ENCODE data around the gene OR10A2. TPM values are rescaled to one million over a fixed set of nuclear protein-coding genes. Genes with fewer than 3 reads are reported as not detected.

Gene OR10A2, protein sequence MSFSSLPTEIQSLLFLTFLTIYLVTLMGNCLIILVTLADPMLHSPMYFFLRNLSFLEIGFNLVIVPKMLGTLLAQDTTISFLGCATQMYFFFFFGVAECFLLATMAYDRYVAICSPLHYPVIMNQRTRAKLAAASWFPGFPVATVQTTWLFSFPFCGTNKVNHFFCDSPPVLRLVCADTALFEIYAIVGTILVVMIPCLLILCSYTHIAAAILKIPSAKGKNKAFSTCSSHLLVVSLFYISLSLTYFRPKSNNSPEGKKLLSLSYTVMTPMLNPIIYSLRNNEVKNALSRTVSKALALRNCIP
- total RNA-seq, result not detected

DNA sequence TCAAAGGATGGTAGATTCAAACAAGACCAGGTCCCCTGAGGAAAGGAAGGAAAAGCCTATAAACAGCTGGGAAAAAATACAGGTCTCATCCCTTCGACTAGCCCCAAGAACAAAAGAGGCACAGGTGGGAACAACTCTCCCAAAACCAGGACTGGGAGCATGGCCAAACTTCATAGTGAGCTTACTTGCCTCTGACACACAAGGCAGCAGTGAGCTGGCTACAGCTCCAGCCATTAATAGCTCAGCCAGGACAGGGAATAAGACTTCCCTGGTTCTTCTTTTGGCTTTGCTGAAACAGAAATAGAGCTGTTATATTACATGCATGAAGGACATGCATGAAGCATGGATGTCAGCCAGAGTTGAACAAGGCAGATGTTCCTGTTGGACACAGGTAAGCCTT, at the start of gene OR10A2:
Gene OR10A2, plus strand, starts transcription at position 97 of the 400 bp plus-strand sequence. CDS start 6,698 bp downstream, outside the sequence.
- Histone ChIP-seq H3K4me1 (ENCODE audit: control insufficient read depth in 1 of 2, low read depth in 2 of 2) (no peaks in the 10 kb centered on the region), H3K4me3 (no peak within 1 kb of the TSS), H3K9me3 (no peaks in the 10 kb centered on the region), H3K36me3 (no peaks in the 10 kb centered on the region), H3K27me3 (replicated peaks; ENCODE audit: insufficient read depth) (no peaks in the 10 kb centered on the region), H3K27ac (no peak within 1 kb of the TSS)
- TF ChIP-seq, protein P1, sequence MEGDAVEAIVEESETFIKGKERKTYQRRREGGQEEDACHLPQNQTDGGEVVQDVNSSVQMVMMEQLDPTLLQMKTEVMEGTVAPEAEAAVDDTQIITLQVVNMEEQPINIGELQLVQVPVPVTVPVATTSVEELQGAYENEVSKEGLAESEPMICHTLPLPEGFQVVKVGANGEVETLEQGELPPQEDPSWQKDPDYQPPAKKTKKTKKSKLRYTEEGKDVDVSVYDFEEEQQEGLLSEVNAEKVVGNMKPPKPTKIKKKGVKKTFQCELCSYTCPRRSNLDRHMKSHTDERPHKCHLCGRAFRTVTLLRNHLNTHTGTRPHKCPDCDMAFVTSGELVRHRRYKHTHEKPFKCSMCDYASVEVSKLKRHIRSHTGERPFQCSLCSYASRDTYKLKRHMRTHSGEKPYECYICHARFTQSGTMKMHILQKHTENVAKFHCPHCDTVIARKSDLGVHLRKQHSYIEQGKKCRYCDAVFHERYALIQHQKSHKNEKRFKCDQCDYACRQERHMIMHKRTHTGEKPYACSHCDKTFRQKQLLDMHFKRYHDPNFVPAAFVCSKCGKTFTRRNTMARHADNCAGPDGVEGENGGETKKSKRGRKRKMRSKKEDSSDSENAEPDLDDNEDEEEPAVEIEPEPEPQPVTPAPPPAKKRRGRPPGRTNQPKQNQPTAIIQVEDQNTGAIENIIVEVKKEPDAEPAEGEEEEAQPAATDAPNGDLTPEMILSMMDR (IDR thresholded peaks at IDR 0.05), result no peak
- ATAC-seq (ENCODE audit: insufficient number of reproducible peaks, low FRiP score, low read depth) (no peak), DNase-seq (ENCODE audit: low spot score) (no peak)

DNA sequence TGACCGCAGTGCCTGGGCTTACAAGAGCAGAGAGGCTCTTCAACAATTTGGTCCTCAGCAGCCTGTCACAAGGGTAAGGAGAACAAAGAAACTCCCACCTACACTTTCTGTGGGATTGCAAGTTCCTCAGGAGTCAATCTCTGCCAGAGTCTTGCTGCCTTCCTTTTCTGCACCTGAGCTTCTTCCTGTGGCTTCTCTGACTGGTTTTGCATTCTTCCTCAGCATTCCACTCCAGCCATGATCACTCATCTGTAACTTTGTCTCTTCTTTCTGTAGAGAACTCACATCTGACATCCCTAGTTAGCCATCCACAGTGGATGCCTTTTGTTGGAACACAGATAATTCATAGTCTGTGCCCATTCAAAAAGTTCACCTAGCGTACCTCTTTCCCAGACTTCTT, 49.2 kb upstream of the OR10A2 start:
- Histone ChIP-seq H3K36me3 (no peaks in the 10 kb centered on the region), H3K9me3 (no peaks in the 10 kb centered on the region), H3K27me3 (replicated peaks; ENCODE audit: insufficient read depth) (no peaks in the 10 kb centered on the region), H3K4me3 (no peak overlapping the region), H3K4me1 (ENCODE audit: control insufficient read depth in 1 of 2, low read depth in 2 of 2) (no peaks in the 10 kb centered on the region), H3K27ac (no peak overlapping the region)
- no peak for DNase-seq (ENCODE audit: low spot score)
- no peak for ATAC-seq (ENCODE audit: insufficient number of reproducible peaks, low FRiP score, low read depth)
- TF ChIP-seq, protein P1 (IDR thresholded peaks at IDR 0.05), result no peak

DNA sequence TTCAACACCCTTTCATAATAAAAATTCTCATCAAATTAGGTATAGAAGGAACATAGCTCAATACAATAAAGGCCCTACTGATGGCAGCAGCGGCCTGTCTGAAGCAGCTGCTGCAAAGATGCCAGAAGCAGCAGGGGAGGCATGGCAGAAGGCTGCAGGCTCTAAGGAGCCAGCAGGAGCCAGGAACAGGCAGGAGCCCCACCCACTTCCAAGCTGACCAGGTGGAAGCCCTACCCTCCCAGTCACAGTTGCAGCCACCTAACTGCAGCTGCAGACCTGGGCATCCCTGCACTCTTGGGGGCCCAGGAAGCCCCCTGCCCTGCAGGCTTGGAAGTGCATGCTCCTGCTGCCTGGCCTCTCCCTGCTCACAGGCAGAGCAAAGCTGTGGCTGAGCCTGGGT, 45.2 kb upstream of the OR10A2 start:
- no peaks in the 10 kb centered on the region for H3K4me1 ChIP-seq (ENCODE audit: control insufficient read depth in 1 of 2, low read depth in 2 of 2)
- TF ChIP-seq, protein P1 (IDR thresholded peaks at IDR 0.05), result no peak
- H3K9me3 ChIP-seq, result no peaks in the 10 kb centered on the region
- no peak overlapping the region for H3K4me3 ChIP-seq
- ATAC-seq (ENCODE audit: insufficient number of reproducible peaks, low FRiP score, low read depth) (no peak), DNase-seq (ENCODE audit: low spot score) (no peak)
- no peak overlapping the region for H3K27ac ChIP-seq
- H3K36me3 ChIP-seq, result no peaks in the 10 kb centered on the region
- H3K27me3 ChIP-seq (replicated peaks; ENCODE audit: insufficient read depth), result no peaks in the 10 kb centered on the region

DNA sequence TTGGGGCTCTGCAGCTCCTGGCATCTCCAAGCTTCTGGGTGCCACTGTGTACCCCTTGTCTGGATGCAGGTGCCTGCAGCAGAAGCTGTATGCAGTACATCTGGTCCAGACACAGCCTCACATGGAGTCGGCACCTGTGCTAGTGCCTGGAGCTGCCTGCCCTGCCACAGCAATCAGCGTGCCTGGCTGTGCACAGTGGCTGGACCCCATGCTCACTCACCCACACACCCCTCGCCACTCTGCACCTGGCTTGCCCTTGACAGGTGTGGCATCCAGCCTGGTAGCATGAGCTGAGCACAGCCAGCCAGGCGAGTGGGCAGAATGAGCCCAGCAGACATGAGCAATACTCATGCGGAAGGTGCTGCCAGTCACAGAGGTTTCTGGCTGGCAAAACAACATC, 43.9 kb upstream of the OR10A2 start:
- Histone ChIP-seq H3K27ac (no peak overlapping the region), H3K27me3 (replicated peaks; ENCODE audit: insufficient read depth) (no peaks in the 10 kb centered on the region), H3K36me3 (no peaks in the 10 kb centered on the region), H3K4me3 (no peak overlapping the region), H3K4me1 (ENCODE audit: control insufficient read depth in 1 of 2, low read depth in 2 of 2) (no peaks in the 10 kb centered on the region), H3K9me3 (no peaks in the 10 kb centered on the region)
- ATAC-seq (ENCODE audit: insufficient number of reproducible peaks, low FRiP score, low read depth), result no peak
- no peak for DNase-seq (ENCODE audit: low spot score)
- TF ChIP-seq, protein P1 (IDR thresholded peaks at IDR 0.05), result no peak

DNA sequence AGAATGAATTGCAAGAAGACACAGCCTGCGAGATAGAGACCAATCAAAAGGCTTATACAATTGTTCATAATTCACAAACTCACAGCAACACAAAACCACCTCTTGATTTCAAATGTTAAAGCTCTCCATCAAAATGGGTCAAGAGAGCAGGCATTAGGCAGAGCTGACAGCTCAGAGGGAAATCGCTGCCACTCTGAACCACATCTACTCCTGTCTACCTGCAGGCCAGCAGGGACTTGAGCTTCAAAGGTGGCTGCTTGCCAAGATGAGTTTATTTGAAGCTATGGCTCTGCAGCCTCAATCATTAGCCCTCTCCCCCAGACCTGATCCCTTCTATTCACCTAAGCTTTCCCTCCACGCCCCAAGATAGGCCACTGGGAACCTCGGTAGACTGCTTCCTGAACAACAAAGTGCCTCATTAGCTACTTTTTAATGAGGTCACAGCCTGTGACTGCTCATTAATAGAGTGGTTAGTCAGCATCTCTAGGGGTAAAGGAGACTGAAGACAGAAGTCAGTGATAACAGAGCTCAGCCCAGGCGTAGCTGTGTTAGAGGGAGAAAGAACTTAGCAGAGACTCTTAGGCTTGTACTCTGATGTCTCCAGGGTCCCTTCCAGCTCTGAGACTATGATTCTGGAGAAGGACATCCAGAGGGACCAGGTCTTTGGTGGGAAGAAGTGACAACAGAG, 38.6 kb upstream of the OR10A2 start:
- no peak for ATAC-seq (ENCODE audit: insufficient number of reproducible peaks, low FRiP score, low read depth)
- no peaks in the 10 kb centered on the region for H3K9me3 ChIP-seq
- no peaks in the 10 kb centered on the region for H3K27me3 ChIP-seq (replicated peaks; ENCODE audit: insufficient read depth)
- no peaks in the 10 kb centered on the region for H3K4me1 ChIP-seq (ENCODE audit: control insufficient read depth in 1 of 2, low read depth in 2 of 2)
- no peak for DNase-seq (ENCODE audit: low spot score)
- no peaks in the 10 kb centered on the region for H3K36me3 ChIP-seq
- no peak overlapping the region for H3K27ac ChIP-seq
- H3K4me3 ChIP-seq, result no peak overlapping the region
- TF ChIP-seq, protein P1 (IDR thresholded peaks at IDR 0.05), result no peak

All from thoracic aorta (tissue), 2 donors.